ENCODE results near the gene PIK3C2G.

DNA sequence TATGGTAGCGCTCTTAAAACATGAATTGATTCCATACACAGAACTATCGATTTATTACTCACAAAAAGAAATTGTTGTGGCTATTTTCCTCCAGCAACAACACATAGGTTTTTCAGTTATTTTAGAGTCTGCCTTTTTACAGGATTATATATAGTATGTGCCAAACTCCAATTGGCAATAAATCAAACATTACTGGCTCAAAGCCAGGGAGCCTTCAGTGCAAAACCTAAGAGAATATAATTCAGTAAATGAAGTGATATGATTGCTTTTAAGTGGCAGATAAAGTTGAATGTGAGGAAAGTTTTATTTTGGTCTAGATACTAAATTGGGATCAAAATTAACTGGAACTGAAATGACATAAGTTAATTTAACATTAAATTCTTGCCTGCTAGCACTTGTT lies 234.8 kb downstream of the PIK3C2G start:
- TF ChIP-seq, protein P1, sequence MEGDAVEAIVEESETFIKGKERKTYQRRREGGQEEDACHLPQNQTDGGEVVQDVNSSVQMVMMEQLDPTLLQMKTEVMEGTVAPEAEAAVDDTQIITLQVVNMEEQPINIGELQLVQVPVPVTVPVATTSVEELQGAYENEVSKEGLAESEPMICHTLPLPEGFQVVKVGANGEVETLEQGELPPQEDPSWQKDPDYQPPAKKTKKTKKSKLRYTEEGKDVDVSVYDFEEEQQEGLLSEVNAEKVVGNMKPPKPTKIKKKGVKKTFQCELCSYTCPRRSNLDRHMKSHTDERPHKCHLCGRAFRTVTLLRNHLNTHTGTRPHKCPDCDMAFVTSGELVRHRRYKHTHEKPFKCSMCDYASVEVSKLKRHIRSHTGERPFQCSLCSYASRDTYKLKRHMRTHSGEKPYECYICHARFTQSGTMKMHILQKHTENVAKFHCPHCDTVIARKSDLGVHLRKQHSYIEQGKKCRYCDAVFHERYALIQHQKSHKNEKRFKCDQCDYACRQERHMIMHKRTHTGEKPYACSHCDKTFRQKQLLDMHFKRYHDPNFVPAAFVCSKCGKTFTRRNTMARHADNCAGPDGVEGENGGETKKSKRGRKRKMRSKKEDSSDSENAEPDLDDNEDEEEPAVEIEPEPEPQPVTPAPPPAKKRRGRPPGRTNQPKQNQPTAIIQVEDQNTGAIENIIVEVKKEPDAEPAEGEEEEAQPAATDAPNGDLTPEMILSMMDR (IDR thresholded peaks at IDR 0.05): no peak
- TF ChIP-seq POLR2A (IDR thresholded peaks at IDR 0.05): no peak
